Stimulated activated CD4-positive, alpha-beta T cell treated with anti-CD3 and anti-CD28 coated beads, Interleukin-1b, Interleukin-23, amount 100 ng/mL, for 24 hours (primary cell): Measurements from ENCODE around the gene PREPL.

Experiments
- DNase-seq, 4 experiments: peaks; one replicate each; pipeline ENCODE4 v3.0.0-alpha.2; 2020; ENCODE audit warnings: low read depth in 4 of 4, low spot score in 1 of 4

Gene PREPL

GRCh38 chr2:44296653-44297052 is 64.6 kb downstream of the PREPL start:
- DNase-seq = no peak

- DNase-seq = no peak
Measured at GRCh38 chr2:44295633-44296359, 65.5 kb downstream of the PREPL start.

- DNase-seq = no peak
Measured at GRCh38 chr2:44295113-44295512, 66.2 kb downstream of the PREPL start.

GRCh38 chr2:44291281-44292248 is 69.7 kb downstream of the PREPL start:
- no peak for DNase-seq

- no peak for DNase-seq
Measured at GRCh38 chr2:44290261-44290660, 71.0 kb downstream of the PREPL start.

DNA sequence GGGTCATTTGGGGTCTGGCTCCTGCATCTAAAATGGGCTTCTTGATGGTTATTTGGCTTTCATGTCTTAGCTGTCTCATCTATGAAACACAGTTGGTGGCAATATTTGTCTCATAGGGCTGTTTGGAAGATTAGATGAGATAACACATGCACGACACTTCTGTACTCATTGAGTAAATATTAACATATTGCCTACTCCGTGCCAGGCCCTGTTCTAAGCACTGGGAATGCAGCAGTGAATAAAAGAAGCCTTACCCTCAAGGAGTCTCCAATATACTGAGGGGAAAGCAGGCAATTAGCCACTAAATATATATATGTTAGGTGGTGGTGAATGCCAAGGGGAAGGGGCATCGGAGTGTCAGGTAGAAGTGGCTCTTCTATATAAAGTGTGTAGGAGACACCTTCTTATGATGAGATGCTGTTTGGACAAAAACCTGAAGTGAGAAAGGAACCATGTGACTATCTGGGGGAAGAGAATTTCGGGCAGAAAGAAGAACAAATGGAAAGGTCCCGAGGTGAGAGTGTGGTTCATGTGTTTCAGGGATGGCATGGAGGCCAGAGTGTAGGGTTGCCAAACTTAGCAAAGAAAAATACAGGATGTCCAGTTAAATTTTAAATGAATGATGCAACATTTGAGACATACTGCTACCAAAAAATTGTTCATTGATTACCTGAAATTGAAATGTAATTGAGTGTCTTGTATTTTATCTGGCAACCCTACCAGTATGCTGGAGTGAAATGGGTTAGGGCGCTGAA is 74.2 kb downstream of the PREPL start:
- DNase-seq = no peak

DNA sequence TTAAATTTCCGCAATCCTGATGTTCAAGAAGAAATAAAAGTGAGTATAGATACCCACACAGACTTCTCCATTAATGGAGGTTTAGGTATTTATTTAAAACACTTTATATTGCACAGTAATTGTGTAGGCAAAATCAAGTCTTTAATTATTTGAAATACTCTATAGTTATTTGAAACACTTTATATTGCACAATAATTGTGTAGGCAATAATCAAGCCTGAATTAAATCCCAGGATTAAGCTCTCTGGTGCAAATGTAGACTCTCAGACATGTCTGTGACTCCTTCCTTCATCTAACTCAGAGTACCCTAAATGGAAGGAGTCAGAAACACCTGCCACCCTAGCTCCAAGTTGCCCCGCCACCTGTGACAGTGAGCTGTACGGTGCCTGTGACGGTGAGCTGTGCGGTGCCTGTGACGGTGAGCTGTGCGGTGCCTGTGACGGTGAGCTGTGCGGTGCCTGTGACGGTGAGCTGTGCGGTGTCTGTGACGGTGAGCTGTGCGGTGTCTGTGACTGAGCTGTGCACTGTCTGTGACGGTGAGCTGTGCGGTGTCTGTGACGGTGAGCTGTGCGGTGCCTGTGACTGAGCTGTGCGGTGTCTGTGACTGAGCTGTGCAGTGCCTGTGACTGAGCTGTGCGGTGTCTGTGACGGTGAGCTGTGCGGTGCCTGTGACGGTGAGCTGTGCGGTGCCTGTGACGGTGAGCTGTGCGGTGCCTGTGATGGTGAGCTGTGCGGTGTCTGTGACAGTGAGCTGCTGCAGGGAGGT is 75.0 kb downstream of the PREPL start:
- no peak for DNase-seq

DNA sequence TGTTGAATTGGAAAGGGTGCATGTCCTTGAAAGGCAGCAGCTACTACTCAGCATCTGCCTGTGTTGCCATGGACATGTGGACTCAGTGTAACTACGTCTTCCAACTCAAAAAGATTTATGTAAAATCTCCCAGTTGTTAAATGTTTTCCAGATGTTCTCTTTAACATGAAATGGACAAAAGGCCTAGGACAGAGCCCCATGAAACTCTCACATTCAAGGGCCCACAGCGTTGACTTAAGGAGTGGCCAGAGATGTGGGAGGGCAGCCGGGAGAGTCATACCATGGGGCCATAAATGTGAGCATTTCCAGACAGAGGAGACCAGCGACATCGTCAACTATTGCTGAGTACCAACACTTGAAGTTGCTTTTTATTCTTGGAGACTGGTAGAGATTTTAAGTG is 76.1 kb downstream of the PREPL start:
- DNase-seq = no peak

GRCh38 chr2:44283116-44283666 is 78.1 kb downstream of the PREPL start:
- no peak for DNase-seq

DNA sequence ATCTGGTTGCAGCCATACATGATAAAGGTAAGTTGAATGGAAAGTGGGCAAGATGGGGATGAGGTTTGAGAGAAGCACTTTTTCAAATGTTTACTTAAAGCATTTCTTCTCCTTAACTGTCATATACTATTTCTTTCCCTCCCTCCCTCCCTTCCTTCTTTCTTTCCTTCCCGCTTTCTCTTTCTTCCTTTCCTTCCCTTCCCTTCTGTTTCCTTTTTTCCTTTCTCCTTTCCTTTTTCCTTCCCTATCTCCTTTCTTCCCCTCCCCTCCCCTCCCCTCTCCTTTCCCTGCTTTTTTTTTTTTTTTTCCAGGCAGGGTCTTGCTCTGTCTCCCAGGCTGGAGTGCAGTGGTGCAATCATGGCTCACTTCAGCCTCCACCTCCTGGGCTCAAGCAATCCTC is 80.4 kb downstream of the PREPL start:
- no peak for DNase-seq

GRCh38 chr2:44277541-44277940 is 83.8 kb downstream of the PREPL start:
- no peak for DNase-seq

DNA sequence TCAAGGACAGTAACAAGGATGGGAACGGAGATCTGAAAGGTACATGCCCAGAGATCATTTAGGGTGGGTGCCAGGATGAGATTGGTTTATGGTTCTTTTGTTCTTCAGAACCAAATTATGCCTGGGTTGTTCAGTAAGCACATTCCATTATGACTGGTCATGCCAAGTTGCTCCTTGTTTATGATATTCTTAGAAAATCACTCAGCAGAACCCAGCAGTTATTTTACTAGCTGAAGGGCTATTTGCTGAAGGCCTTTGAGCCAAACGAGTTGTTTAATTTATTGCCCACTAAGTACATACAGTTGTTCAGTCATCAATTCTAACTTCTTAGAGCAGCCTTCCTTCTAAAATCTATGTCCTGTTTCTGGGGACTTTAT is 85.4 kb downstream of the PREPL start:
- DNase-seq = no peak

DNA sequence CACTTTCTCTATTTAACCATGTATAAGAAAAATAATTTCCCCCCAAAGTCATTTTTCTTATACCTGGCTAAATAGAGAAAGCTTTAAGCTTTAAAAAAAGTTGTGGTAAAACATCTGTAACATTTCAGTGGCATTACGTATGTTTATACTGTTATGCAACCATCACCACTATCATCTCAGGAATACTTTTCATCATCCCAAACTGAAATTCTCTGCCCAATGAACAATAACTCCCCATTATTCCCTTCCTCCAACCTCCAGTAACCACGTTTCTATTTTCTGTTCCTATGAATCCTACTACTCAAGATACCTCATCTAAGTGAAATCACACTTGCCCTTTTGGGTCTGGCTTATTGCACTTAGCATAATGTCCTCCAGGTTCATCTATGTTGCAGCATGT is 87.7 kb downstream of the PREPL start:
- DNase-seq = no peak

DNA sequence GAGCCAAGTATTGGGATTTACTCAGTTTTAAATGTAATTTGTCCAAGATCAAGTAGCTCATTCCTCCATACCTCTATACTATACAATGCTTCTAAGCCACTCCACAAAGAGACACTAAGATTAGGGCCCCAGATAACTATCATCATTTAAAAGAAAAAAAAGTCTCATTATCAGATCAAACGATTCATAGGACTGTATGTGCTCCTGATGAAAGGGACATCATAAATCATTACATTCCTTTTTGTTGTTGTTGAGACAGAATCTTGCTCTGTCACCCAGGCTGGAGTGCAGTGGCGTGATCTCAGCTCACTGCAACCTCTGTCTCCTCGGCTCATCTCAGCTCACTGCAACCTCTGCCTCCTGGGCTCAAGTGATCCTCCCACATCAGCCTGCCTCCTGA is 88.2 kb downstream of the PREPL start:
- DNase-seq = no peak

- DNase-seq = no peak
Measured at GRCh38 chr2:44271296-44271695, 90.0 kb downstream of the PREPL start.

GRCh38 chr2:44269831-44270230 is 91.5 kb downstream of the PREPL start:
- no peak for DNase-seq

- DNase-seq = no peak
Measured at GRCh38 chr2:44267796-44268648, 93.3 kb downstream of the PREPL start.
